Lower leg skin (tissue), 3 donors: Measurements from ENCODE around the gene HYDIN.
"Not testable (repeated sequence)": the region's sequence is repeated elsewhere in the genome, so short reads cannot be mapped to it uniquely, and the experiment has no call there.

Source experiments
- CTCF ChIP-seq, 3 donors: fragments of 450-650 bp; IDR thresholded peaks; one replicate each; pipeline ENCODE4 v1.5.1; 2016; ENCODE audit warnings: antibody characterized with exemption in 3 of 3, mild to moderate bottlenecking in 3 of 3, moderate library complexity in 2 of 3
- POLR2A ChIP-seq, 2 donors: fragments of 450-650 bp; IDR thresholded peaks; one replicate each; pipeline ENCODE4 v1.6.1; 2016 to 2017; ENCODE audit warnings: antibody characterized with exemption in 2 of 2, mild to moderate bottlenecking in 1 of 2, moderate library complexity in 1 of 2

GRCh38 chr16:70877895-70878294 lies 352.6 kb downstream of the HYDIN start:
- not testable (repeated sequence) for TF ChIP-seq CTCF, POLR2A (IDR thresholded peaks at IDR 0.05)
